RWPE1 (cell line): ENCODE measurements around the gene PKD1.

Experiments
- CTCF ChIA-PET: fragments of 350-600 bp; sonication (Branson Sonifier 250); formaldehyde crosslinking; extraction: SDS; loops from one replicate; lab custom pipeline; 2021; lab: Yijun Ruan, JAX
- POLR2A ChIA-PET: fragments of 400-600 bp; formaldehyde crosslinking; extraction: SDS; loops from one replicate; lab custom pipeline; 2020; ENCODE audit warnings: antibody characterized with exemption; ENCODE audit not compliant: low non-redundant PET; lab: Yijun Ruan, JAX
- DNase-seq: peaks from one replicate; pipeline ENCODE4 v3.0.0; 2012; ENCODE audit warnings: low spot score
- H3K27ac ChIP-seq: fragments of 450-650 bp; 2 replicates; pipeline ENCODE4 v1.5.1; 2017
- CTCF ChIP-seq: fragments of 450-650 bp; conservative IDR thresholded peaks from 2 replicates; pipeline ENCODE4 v1.5.1; 2017; ENCODE audit warnings: low read depth, mild to moderate bottlenecking

The PKD1 gene

GRCh38 chr16:2176047-2176446, 40.3 kb upstream of the PKD1 start:
- ChIA-PET CTCF (interaction anchor here (0.5 to 1.4 kb wide), 4 partner anchors 13 to 303 kb away, joined by 3 to 5 read pairs (median 4); no protein-coding TSS in a partner anchor), POLR2A (interaction anchor here (1.1 kb wide), 1 partner anchor 21 kb away, joined by 3 read pairs; no protein-coding TSS in a partner anchor)
- TF ChIP-seq CTCF = no peak
- no peak for DNase-seq
- peak overlapping the region; percentile 67 for H3K27ac ChIP-seq

GRCh38 chr16:2175454-2175853, 39.8 kb upstream of the PKD1 start:
- ChIA-PET CTCF (interaction anchor here (0.5 kb wide), 1 partner anchor 303 kb away, joined by 5 read pairs; no protein-coding TSS in a partner anchor), POLR2A (no interaction called here)
- TF ChIP-seq CTCF = no peak

GRCh38 chr16:2174396-2175131, 38.9 kb upstream of the PKD1 start:
- H3K27ac ChIP-seq = peak overlapping the region; percentile 67
- POLR2A ChIA-PET = interaction anchor here (0.6 kb wide), 2 partner anchors 13 to 19 kb away, joined by 3 read pairs; partner anchors contain the start of gene TRAF7
- CTCF ChIA-PET = interaction anchor here (0.6 kb wide), 2 partner anchors 10 to 20 kb away, joined by 3 to 5 read pairs; no protein-coding TSS in a partner anchor
- no peak for DNase-seq
- TF ChIP-seq CTCF = no peak

More at GRCh38 chr16:2175454-2175853, 39.8 kb upstream of the PKD1 start:
- H3K27ac ChIP-seq = peak overlapping the region; percentile 67
- no peak for DNase-seq

- ChIA-PET POLR2A (no interaction called here), CTCF (interaction anchor here (0.6 kb wide), 1 partner anchor 21 kb away, joined by 5 read pairs; no protein-coding TSS in a partner anchor)
- H3K27ac ChIP-seq = peak overlapping the region; percentile 67
- DNase-seq = no peak
- no peak for TF ChIP-seq CTCF
Observed at GRCh38 chr16:2173916-2174315, 38.2 kb upstream of the PKD1 start.

- no peak for DNase-seq
- H3K27ac ChIP-seq = peak overlapping the region; percentile 67
- TF ChIP-seq CTCF = no peak
- POLR2A ChIA-PET = no interaction called here
- CTCF ChIA-PET = no interaction called here
Observed at GRCh38 chr16:2173366-2173765, 37.7 kb upstream of the PKD1 start.

- H3K27ac ChIP-seq = peak overlapping the region; percentile 67
- CTCF ChIA-PET = no interaction called here
- POLR2A ChIA-PET = interaction anchor here (0.6 kb wide), 1 partner anchor 234 kb away, joined by 3 read pairs; no protein-coding TSS in a partner anchor
- no peak for DNase-seq
- TF ChIP-seq CTCF = no peak
Observed at GRCh38 chr16:2172688-2173335, 37.1 kb upstream of the PKD1 start.
